Urinary bladder (tissue), 4 donors: ENCODE data around the gene TNRC18. TPM values are rescaled to one million over a fixed set of nuclear protein-coding genes. Genes with fewer than 3 reads are reported as not detected.

Source experiments
- DNase-seq: peaks from one replicate; pipeline ENCODE4 v3.0.0-alpha.2; 2015; ENCODE audit errors: extremely low spot score
- H3K27ac ChIP-seq: one replicate; pipeline ENCODE4 v1.5.1; 2013; ENCODE audit warnings: low read depth, mild to moderate bottlenecking, moderate library complexity
- H3K36me3 ChIP-seq: one replicate; pipeline ENCODE4 v1.6.1; 2013; ENCODE audit warnings: mild to moderate bottlenecking, moderate library complexity; ENCODE audit not compliant: insufficient read depth
- H3K4me1 ChIP-seq: one replicate; pipeline ENCODE4 v1.6.1; 2013; ENCODE audit warnings: mild to moderate bottlenecking, moderate library complexity; ENCODE audit not compliant: insufficient read depth
- H3K4me3 ChIP-seq: one replicate; pipeline ENCODE4 v1.5.1; 2013; ENCODE audit warnings: low read depth, low read length
- WGBS: extraction: QIAGEN DNeasy Blood & Tissue Kit; methylation state at CpG from one replicate; pipeline ENCODE4 v1.1.7; 2013; 5-methylcytosine and 5-hydroxymethylcytosine counted together
- polyA plus RNA-seq: library from polyadenylated mRNA; stranded (reverse); fragments of 200-250 nt; gene quantifications from one replicate; pipeline ENCODE4 v1.2.3, GENCODE V29; 2013
- total RNA-seq: library from RNA; depleted of rRNA; stranded (reverse); fragments of >200 nt; gene quantifications from one replicate; pipeline ENCODE4 v1.2.3, GENCODE V29; 2014
- donor health status: healthy with polysubstance abuse.
- donor health status: healthy.

Gene TNRC18
- total and polyA plus RNA-seq, 2 donors, result 63.0 to 76.8 TPM

DNA sequence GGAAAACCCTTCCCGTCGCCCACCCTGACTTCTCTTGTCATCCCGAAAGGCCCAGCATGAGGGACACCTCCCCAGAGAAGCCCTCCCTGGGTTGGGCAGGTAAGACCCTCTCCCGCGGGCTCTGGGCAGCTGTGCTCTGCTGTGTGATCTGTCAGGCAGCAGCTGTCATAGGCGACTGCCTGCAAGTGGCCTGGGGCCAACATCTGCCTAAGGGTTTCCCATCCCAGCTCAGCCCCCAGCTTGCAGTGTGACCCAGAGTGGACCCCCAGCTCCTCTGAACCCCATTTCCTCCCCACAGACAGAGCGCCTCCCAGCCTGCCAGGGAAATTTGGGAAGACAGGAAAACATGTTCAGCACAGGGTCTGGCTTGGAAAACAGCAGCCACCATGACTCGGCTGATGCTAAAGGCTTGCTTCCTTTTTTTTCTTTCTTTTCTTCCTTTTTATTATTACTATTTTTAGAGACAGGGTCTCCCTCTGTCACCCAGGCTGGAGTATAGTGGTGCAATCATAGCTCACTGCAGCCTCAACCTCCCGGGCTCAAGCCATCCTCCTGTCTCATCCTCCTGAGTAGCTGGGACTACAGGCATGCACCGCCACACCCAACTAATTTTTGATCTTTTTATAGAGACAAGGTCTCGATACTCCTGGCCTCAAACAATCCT lies 18.3 kb upstream of the TNRC18 start:
- 68% methylated on average over 11 of the region's 11 CpGs for WGBS
- no peak overlapping the region for H3K27ac ChIP-seq
- DNase-seq, result no peak
- H3K4me3 ChIP-seq, result no peak overlapping the region
- no peaks in the 10 kb centered on the region for H3K4me1 ChIP-seq
- no peaks in the 10 kb centered on the region for H3K36me3 ChIP-seq

DNA sequence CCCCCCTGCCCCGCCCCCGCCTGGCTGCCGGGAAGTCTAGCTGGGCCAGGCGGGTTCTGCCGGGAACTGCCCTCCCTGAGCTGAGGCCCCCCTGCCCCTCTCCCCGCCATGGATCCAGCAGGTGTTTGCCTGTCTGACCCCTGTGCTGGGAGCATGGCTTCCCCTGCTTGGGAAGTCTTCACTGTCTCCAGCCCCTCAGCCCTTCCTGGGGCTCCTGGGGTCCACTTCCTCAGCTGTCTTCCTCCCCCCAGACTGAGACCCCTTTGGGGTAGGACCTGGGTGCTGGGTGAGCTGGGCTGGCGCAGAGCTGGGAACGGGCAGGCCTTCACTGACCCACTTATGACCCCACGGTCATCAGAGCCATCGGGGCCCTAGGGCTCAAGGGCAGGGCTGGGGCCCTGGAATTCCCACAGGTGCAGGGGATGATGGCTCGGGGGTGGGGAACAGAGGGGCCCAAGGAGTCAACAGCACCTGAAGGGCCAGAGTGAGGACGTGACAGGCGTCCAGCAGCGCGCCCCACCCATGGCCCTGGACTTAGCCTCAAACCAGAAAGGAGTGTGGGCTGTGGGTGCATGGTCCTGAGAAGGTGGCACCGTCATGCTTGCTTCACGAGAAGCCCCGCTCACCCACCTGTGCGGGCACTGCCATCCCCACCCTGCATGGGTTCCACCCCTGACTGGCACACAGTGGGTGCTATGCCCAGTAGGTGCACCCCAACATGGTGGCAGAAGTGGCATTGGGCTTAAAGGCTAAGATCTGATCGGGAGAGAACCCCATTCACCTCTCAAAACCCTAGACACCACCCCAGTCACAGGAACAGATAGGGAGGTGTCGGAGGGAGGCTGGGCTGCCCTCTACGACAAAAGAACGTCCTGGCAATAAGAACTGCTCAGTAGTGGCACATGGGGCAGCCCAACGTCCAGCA lies 16.2 kb upstream of the TNRC18 start:
- no peaks in the 10 kb centered on the region for H3K36me3 ChIP-seq
- no peak for DNase-seq
- no peaks in the 10 kb centered on the region for H3K4me1 ChIP-seq
- no peak overlapping the region for H3K27ac ChIP-seq
- no peak overlapping the region for H3K4me3 ChIP-seq
- 88% methylated on average over 24 of the region's 24 CpGs for WGBS

- no peaks in the 10 kb centered on the region for H3K4me1 ChIP-seq
- no peak overlapping the region for H3K27ac ChIP-seq
- no peak overlapping the region for H3K4me3 ChIP-seq
- H3K36me3 ChIP-seq, result no peaks in the 10 kb centered on the region
- WGBS, result 85% methylated on average over 3 of the region's 3 CpGs
- no peak for DNase-seq
Measured at GRCh38 chr7:5439209-5439571, 15.6 kb upstream of the TNRC18 start.

DNA sequence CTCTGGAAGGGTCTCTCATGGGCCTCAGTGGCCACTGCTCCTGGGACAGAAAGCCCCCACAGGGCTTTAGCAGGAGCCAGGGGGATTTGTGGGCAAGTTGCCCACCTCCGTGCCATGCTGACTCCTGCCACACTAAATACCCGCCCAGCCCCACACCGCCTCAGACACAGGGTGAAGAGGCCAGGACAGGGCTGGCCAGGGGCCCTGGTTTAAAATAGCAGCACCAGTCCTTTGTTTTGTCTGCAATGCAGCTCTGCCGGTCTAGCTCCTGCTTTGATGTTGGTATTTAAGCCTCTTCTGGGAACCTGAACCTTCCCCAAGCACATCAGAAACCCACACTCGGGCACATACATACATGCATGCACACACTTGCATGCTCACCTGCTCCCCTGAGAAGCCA lies 14.4 kb upstream of the TNRC18 start:
- H3K4me3 ChIP-seq, result no peak overlapping the region
- no peaks in the 10 kb centered on the region for H3K4me1 ChIP-seq
- no peaks in the 10 kb centered on the region for H3K36me3 ChIP-seq
- no peak overlapping the region for H3K27ac ChIP-seq
- WGBS, result 67% methylated on average over 5 of the region's 5 CpGs
- no peak for DNase-seq

DNA sequence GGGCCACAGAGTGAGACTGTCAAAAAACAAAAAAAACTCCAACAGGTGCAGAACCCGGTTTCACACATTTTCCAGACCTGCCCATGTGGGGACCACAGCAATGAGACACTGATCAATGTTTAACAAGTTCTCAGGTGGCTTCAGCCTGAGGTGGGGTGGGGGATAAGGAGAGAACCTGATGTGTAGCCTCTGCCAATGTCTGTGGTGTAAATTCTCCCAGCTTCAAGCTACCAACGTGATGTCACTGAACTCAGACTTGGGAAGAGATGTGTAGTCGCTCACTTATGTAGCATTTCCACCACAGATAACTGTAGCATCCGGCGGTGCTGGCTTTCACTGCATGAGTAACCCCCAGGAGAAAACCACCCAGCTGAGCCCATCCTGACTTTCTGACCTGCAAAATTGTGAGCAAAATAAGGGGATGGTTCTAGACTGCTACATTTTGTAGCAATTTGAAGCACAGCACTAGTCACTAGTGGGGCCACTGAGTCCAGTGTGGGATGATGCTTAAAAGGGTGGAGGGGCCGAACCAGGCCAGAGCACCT lies 13.8 kb upstream of the TNRC18 start:
- Histone ChIP-seq H3K27ac (no peak overlapping the region), H3K36me3 (no peaks in the 10 kb centered on the region), H3K4me3 (no peak overlapping the region), H3K4me1 (no peaks in the 10 kb centered on the region)
- no peak for DNase-seq
- WGBS, result 96% methylated on average over 6 of the region's 6 CpGs

GRCh38 chr7:5436003-5436678 lies 12.5 kb upstream of the TNRC18 start:
- DNase-seq, result no peak
- no peaks in the 10 kb centered on the region for H3K4me1 ChIP-seq
- no peak overlapping the region for H3K27ac ChIP-seq
- no peaks in the 10 kb centered on the region for H3K36me3 ChIP-seq
- WGBS, result 95% methylated on average over 5 of the region's 5 CpGs
- no peak overlapping the region for H3K4me3 ChIP-seq

GRCh38 chr7:5435291-5436002 lies 11.8 kb upstream of the TNRC18 start:
- H3K27ac ChIP-seq, result no peak overlapping the region
- H3K4me1 ChIP-seq, result no peaks in the 10 kb centered on the region
- DNase-seq, result no peak
- no peak overlapping the region for H3K4me3 ChIP-seq
- no peaks in the 10 kb centered on the region for H3K36me3 ChIP-seq
- 94% methylated on average over 12 of the region's 12 CpGs for WGBS

DNA sequence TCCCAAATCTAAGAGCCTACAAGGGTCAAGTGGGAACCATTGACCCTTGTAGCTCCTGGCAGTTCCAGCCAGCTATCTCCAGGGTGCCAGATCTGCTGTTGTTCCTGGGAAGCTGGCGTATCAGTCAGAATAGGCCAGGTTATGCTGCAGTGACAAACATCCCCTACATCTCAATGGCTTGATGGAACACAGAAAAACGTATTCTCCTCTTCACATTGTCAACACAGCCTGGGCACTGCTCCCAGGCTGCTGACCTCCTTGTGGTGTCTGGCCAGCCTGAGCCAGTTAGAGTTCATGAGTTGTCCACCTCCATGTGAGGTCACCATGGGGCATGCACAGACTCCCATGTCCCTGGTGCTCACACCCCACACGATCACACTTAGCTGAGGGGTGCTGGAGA lies 9.5 kb upstream of the TNRC18 start:
- Histone ChIP-seq H3K4me3 (no peak overlapping the region), H3K4me1 (peaks cover 3% of the 10 kb centered on the region)
- WGBS, result 94% methylated on average over 3 of the region's 3 CpGs

DNA sequence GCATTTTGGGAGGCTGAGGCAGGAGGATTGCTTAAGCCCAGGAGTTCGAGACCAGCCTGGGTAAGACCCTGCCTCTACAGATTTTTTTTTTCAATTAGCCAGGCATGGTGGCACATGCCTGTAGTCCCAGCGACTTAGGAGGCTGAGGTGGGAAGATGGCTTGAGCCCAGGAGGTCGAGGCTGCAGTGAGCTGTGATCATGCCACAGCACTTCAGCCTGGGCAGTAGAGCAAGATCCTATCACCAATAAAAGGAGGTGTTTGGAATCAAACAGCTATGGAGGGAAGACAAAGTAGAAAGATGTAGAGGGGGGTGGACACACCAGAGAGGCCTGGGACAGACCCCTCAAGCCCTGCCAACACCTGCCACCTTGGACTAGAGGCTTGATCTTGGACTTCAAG lies 9.1 kb upstream of the TNRC18 start:
- WGBS, result 96% methylated on average over 3 of the region's 3 CpGs
- no peaks in the 10 kb centered on the region for H3K36me3 ChIP-seq
- DNase-seq, result no peak
- H3K27ac ChIP-seq, result no peak overlapping the region
- peaks cover 3% of the 10 kb centered on the region for H3K4me1 ChIP-seq
- H3K4me3 ChIP-seq, result no peak overlapping the region

More for the DNA sequence above, 9.5 kb upstream of the TNRC18 start:
- Histone ChIP-seq H3K27ac (no peak overlapping the region), H3K36me3 (no peaks in the 10 kb centered on the region)
- DNase-seq, result no peak

DNA sequence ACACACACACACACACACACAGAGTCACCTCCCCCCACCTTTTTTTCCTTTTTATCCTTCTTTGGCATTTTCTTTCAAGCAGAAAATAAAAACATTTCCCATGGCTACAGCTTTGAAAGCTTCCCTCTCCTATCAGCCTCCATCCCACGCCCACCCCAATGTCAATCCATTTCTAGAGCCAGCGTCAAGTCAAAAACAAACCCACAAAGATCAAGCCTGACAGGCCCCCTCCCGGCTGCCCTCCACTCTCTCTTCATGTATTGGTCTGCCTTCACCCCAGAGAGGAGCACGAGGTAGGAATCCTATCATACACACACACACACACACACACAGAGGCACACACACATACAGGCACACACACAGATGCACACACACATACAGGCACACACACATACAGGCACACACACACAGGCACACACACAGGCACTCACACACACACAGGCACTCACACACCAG lies 8.0 kb upstream of the TNRC18 start:
- 73% methylated on average over 4 of the region's 4 CpGs for WGBS
- Histone ChIP-seq H3K4me1 (peaks cover 3% of the 10 kb centered on the region), H3K4me3 (no peak overlapping the region), H3K36me3 (no peaks in the 10 kb centered on the region), H3K27ac (no peak overlapping the region)
- DNase-seq, result no peak

DNA sequence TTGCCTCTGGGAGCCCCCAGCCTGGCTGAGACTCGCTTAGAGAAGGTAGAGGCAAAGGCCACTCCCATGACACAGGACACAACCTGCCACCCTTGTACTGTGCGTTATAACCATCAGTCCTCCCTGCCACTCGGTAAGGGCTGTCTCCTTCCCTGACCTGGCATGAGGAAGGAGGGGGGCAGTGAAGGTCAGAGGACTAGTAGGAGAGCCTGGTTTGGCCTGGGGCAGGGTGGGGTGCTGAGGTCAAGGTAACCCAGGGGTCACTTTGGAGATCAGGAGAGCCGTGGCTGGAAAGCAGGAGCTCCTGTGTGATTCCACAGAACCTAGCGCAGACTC lies 6.9 kb upstream of the TNRC18 start:
- WGBS, result 74% methylated on average over 5 of the region's 5 CpGs
- H3K4me3 ChIP-seq, result no peak overlapping the region
- H3K4me1 ChIP-seq, result peaks cover 3% of the 10 kb centered on the region
- H3K36me3 ChIP-seq, result no peaks in the 10 kb centered on the region
- no peak for DNase-seq
- H3K27ac ChIP-seq, result peak overlapping the region; percentile 76

DNA sequence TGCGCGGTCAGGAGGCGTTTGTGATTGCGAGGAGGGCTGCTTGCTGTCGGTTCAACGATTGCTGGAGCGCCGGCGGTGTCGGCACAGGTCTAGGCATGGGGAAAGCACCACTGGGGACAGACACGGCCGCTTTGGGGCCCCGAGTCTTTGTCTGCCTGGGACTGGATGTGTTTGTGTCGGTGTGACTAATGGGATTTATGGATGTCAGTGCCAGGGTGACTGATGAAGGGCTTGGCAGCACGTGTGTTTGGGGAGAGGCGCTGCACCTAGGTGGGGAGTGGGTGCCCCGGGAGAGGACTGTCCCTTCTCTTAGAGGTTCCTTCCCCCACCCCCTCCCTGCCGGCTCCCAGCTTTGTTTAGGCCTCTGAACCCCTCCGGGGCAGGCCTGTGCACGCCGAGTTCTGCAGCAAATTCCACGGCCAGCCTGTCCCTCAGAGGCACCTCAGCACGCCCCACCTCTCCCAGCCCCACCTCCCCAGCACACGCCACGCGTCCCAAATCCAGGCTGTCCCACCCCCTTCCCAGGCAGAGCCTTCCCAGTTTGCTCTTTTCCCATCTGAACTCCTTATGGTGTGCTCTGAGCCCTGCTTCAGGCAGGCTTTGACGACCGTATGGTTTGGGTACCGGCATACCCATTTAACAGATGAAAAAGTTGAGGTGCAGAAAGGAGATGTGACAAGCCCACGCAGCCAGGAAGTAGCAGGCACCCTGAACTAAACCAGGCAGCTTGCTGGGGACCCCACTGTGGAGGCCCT lies 6.4 kb upstream of the TNRC18 start:
- WGBS, result 21% methylated on average over 30 of the region's 30 CpGs
- no peak for DNase-seq
- Histone ChIP-seq H3K4me1 (peaks cover 3% of the 10 kb centered on the region), H3K36me3 (no peaks in the 10 kb centered on the region), H3K4me3 (peak overlapping the region; percentile 85), H3K27ac (peak overlapping the region; percentile 76)
